ENCODE measurements around the gene CA4.
"Not testable (repeated sequence)": the region's sequence is repeated elsewhere in the genome, so short reads cannot be mapped to it uniquely, and the experiment has no call there.

The CA4 gene

DNA sequence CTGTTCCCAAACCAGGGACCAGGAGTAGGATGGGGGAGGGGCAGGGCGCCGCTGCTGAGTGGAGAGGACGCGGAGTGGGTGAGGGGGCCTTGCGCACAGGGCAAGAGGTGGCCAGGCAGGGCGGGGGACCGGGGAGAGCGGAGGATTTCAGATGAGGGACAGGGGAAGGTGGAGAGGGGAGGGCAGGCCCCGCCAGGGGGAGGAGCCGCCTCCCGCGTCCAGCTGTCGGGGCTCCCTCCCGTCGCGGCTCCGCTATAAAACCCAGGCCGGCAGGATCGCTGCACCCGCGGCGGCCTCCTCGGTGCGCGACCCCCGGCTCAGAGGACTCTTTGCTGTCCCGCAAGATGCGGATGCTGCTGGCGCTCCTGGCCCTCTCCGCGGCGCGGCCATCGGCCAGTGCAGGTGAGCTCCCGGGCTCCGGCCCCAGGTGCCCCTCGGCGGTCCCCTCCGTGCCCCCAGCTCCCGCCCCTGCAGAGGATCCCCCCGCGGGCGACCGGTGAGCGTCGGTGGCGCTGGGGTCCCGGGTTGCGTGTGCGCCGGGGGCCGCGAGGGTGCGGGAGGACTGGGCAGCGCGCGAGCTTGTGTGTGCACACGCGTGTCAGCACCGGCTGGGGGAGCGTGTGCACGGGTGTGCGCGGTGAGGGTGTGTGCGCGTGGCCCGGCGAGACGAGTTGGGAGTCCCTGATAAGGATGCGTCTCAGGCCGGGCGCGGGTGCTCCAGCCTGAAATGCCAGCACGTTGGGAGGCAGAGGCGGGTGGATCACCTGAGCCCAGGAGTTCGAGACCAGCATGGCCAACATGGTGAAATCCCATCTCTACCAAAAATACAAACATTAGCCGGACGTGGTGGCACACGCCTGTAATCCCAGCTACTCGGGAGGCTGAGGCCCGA lies at the start of gene CA4:
Gene CA4 (plus strand): TSS at position 283 of the 892 bp plus-strand sequence. CDS start 62 bp downstream, at position 345.
- Histone ChIP-seq H3K4me1 (ENCODE audit: control insufficient read depth, insufficient read depth, low read length) (no peaks in the 10 kb centered on the region), H3K4me3 (ENCODE audit: low read depth, low read length) (peak within 1 kb of the TSS; percentile 17), H3K36me3 (ENCODE audit: control insufficient read depth in 2 of 2, insufficient read depth in 1 of 2, low read length in 2 of 2) (no peaks in the 10 kb centered on the region), H3K9me3 (ENCODE audit: control insufficient read depth, insufficient read depth, low read depth, low read length) (no peaks in the 10 kb centered on the region), H3K27ac (ENCODE audit: extremely low read depth, low read depth, low read length) (no peak within 1 kb of the TSS)
- ChIA-PET POLR2A (no interaction called here), CTCF (interaction anchor here (0.6 kb wide), 2 partner anchors 46 to 262 kb away, joined by 3 read pairs; no protein-coding TSS in a partner anchor)
- TF ChIP-seq ZNF202 (tag by site-specific recombination; IDR thresholded peaks at IDR 0.05; ENCODE audit: borderline replicate concordance) (peak; percentile 37; the same call in 1 of the 2 replicates), ZBTB8A (tag by site-specific recombination; IDR thresholded peaks at IDR 0.05) (no peak), ZNF560 (tag by site-specific recombination; IDR thresholded peaks at IDR 0.05; ENCODE audit: borderline replicate concordance) (no peak), SP3 (tag by site-specific recombination; IDR thresholded peaks at IDR 0.05) (peak; percentile 22; the same call in 1 of the 2 replicates), ZNF2 (tag by site-specific recombination; IDR thresholded peaks at IDR 0.05) (no peak), GLIS1 (tag by site-specific recombination; IDR thresholded peaks at IDR 0.05) (peak; percentile 54), ZNF701 (tag by site-specific recombination; IDR thresholded peaks at IDR 0.05) (no peak), ZNF121 (tag by site-specific recombination; IDR thresholded peaks at IDR 0.05) (no peak)
- TF ChIP-seq, protein P1, sequence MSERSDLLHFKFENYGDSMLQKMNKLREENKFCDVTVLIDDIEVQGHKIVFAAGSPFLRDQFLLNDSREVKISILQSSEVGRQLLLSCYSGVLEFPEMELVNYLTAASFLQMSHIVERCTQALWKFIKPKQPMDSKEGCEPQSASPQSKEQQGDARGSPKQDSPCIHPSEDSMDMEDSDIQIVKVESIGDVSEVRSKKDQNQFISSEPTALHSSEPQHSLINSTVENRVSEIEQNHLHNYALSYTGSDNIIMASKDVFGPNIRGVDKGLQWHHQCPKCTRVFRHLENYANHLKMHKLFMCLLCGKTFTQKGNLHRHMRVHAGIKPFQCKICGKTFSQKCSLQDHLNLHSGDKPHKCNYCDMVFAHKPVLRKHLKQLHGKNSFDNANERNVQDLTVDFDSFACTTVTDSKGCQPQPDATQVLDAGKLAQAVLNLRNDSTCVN (tag by site-specific recombination; optimal IDR thresholded peaks at IDR 0.05): peak; percentile 29
- TF ChIP-seq, protein P2, sequence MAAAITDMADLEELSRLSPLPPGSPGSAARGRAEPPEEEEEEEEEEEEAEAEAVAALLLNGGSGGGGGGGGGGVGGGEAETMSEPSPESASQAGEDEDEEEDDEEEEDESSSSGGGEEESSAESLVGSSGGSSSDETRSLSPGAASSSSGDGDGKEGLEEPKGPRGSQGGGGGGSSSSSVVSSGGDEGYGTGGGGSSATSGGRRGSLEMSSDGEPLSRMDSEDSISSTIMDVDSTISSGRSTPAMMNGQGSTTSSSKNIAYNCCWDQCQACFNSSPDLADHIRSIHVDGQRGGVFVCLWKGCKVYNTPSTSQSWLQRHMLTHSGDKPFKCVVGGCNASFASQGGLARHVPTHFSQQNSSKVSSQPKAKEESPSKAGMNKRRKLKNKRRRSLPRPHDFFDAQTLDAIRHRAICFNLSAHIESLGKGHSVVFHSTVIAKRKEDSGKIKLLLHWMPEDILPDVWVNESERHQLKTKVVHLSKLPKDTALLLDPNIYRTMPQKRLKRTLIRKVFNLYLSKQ (tag by site-specific recombination; IDR thresholded peaks at IDR 0.05; ENCODE audit: borderline replicate concordance): no peak

DNA sequence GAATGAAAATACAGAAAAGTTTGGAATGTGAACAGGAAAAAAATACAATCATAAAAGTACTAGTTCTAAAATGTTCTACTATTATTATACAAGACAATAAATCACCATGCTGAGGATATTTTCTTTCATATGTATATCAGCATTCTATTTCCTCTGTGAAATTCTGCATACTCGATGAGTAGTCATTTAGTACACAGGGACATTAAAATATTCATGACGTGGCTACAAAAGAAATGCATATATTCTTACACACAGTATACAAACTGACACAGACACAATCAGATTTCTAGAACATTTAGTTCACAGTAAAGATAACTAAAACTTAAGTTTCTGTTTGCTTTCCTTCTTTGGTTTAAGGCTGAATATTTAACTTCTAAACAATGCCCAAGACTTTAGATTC lies 49.2 kb upstream of the CA4 start:
- H3K4me1 ChIP-seq (ENCODE audit: control insufficient read depth, insufficient read depth, low read length); H3K4me3 ChIP-seq (ENCODE audit: low read depth, low read length); H3K36me3 ChIP-seq (ENCODE audit: control insufficient read depth in 2 of 2, insufficient read depth in 1 of 2, low read length in 2 of 2); H3K9me3 ChIP-seq (ENCODE audit: control insufficient read depth, insufficient read depth, low read depth, low read length); POLR2A ChIA-PET; H3K27ac ChIP-seq (ENCODE audit: extremely low read depth, low read depth, low read length): not testable (repeated sequence)
- CTCF ChIA-PET: interaction anchor here (0.6 kb wide), 1 partner anchor 41 kb away, joined by 3 read pairs; no protein-coding TSS in a partner anchor

DNA sequence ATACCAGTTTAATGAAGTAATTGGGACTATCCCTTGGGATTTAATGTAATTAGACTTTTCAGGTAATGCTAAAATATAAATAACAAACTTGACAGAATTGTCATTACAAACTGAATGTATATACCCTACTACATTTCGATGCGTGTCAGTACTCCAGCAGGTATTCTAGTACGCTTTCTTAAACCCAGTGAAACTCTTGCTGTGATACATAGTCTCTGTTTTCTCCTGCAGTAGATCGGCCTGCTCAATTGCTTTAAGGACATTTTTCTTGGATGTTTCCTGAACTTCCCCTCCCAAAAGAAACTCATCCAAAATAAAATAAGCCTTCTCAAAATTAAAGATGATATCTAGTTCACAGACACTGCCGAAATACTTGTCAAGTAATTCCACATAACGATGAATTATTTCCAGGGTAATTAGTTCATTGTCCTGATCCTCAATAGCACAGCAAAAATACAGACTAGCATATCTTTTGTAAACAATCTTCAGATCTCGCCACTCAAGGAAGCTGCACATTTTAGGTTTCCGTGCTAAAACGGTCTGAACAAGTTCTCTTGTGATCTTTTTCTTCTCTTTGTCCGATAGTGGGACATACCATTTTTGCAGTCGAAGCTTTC lies 47.6 kb upstream of the CA4 start:
- H3K9me3 ChIP-seq (ENCODE audit: control insufficient read depth, insufficient read depth, low read depth, low read length); H3K36me3 ChIP-seq (ENCODE audit: control insufficient read depth in 2 of 2, insufficient read depth in 1 of 2, low read length in 2 of 2); H3K4me1 ChIP-seq (ENCODE audit: control insufficient read depth, insufficient read depth, low read length): not testable (repeated sequence)
- POLR2A ChIA-PET: interaction anchor here (0.6 to 1.0 kb wide), 3 partner anchors 24 to 1695 kb away, joined by 3 to 10 read pairs (median 6); partner anchors contain the start of gene HEATR6
- Histone ChIP-seq H3K27ac (ENCODE audit: extremely low read depth, low read depth, low read length) (peak overlapping the region; percentile 53; the same call in 1 of the 2 replicates), H3K4me3 (ENCODE audit: low read depth, low read length) (peak overlapping the region; percentile 17)
- 0 out of 2 replicates have a peak, but pooled peaks have one; percentile 35 for TF ChIP-seq ZNF768 (tag by site-specific recombination; IDR thresholded peaks at IDR 0.05)
- peak; percentile 53 for TF ChIP-seq ZBTB17 (tag by site-specific recombination; IDR thresholded peaks at IDR 0.05)
- peak; percentile 70; the same call in 1 of the 2 replicates for TF ChIP-seq PRDM1 (tag by site-specific recombination; IDR thresholded peaks at IDR 0.05)
- TF ChIP-seq, protein P3, sequence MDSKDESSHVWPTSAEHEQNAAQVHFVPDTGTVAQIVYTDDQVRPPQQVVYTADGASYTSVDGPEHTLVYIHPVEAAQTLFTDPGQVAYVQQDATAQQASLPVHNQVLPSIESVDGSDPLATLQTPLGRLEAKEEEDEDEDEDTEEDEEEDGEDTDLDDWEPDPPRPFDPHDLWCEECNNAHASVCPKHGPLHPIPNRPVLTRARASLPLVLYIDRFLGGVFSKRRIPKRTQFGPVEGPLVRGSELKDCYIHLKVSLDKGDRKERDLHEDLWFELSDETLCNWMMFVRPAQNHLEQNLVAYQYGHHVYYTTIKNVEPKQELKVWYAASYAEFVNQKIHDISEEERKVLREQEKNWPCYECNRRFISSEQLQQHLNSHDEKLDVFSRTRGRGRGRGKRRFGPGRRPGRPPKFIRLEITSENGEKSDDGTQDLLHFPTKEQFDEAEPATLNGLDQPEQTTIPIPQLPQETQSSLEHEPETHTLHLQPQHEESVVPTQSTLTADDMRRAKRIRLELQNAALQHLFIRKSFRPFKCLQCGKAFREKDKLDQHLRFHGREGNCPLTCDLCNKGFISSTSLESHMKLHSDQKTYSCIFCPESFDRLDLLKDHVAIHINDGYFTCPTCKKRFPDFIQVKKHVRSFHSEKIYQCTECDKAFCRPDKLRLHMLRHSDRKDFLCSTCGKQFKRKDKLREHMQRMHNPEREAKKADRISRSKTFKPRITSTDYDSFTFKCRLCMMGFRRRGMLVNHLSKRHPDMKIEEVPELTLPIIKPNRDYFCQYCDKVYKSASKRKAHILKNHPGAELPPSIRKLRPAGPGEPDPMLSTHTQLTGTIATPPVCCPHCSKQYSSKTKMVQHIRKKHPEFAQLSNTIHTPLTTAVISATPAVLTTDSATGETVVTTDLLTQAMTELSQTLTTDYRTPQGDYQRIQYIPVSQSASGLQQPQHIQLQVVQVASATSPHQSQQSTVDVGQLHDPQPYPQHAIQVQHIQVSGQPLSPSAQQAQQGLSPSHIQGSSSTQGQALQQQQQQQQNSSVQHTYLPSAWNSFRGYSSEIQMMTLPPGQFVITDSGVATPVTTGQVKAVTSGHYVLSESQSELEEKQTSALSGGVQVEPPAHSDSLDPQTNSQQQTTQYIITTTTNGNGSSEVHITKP (tag by site-specific recombination; IDR thresholded peaks at IDR 0.05): peak; percentile 83
- peak; percentile 57 for TF ChIP-seq ZNF335 (tag by site-specific recombination; conservative IDR thresholded peaks at IDR 0.05)
- TF ChIP-seq ZXDB (tag by site-specific recombination; IDR thresholded peaks at IDR 0.05): 0 out of 2 replicates have a peak, but pooled peaks have one; percentile 2
- CTCF ChIA-PET: interaction anchor here (0.6 to 0.9 kb wide), 3 partner anchors 15 to 1006 kb away, joined by 3 to 5 read pairs (median 3); no protein-coding TSS in a partner anchor

Data from HEK293 (cell line).